K562 (cell line): ENCODE measurements around the gene TPRG1L. TPM values are rescaled to one million over a fixed set of nuclear protein-coding genes. Genes with fewer than 3 reads are reported as not detected.
A peak's percentile ranks its signal among the peaks of the same experiment; 100 is the strongest.

Experiments
- GMEB1 ChIP-seq: fragments of 250-450 bp; sonication (Bioruptor Pico); IDR thresholded peaks from 2 replicates; pipeline ENCODE4 v1.4.0; 2020; ENCODE audit warnings: mild to moderate bottlenecking
- NR0B1 ChIP-seq: fragments of 450-650 bp; IDR thresholded peaks from one replicate; pipeline ENCODE4 v1.6.1; 2018; ENCODE audit warnings: mild to moderate bottlenecking, moderate library complexity; ENCODE audit not compliant: partially characterized antibody
- NR1H2 ChIP-seq: sonication (generic); formaldehyde crosslinking; IDR thresholded peaks from 2 replicates; pipeline ENCODE4 v1.4.0; 2020; ENCODE audit warnings: mild to moderate bottlenecking, missing genetic modification reagents
- TSC22D4 ChIP-seq: fragments of 450-650 bp; IDR thresholded peaks from 2 replicates; pipeline ENCODE4 v1.6.1; 2016; ENCODE audit warnings: missing genetic modification characterization, missing biosample characterization, control low read depth
- ZBTB11 ChIP-seq, 3 experiments: fragments of 200-800 bp in 1 of 3; fragments of 250-450 bp in 1 of 3; fragments of 450-650 bp in 1 of 3; sonication (Bioruptor Pico) in 1 of 3; sonication (Bioruptor generic) in 1 of 3; formaldehyde crosslinking in 1 of 3; IDR thresholded peaks; 2 replicates each; pipeline versions ENCODE4 v1.6.1 to v1.8.0; 2016 to 2022; ENCODE audit warnings: mild to moderate bottlenecking in 2 of 3, missing genetic modification characterization in 2 of 3, missing compliant biosample characterization in 1 of 3, moderate library complexity in 1 of 3
- ZNF165 ChIP-seq: fragments of 250-450 bp; sonication (Bioruptor Pico); IDR thresholded peaks from 2 replicates; pipeline ENCODE4 v1.4.0; 2020; ENCODE audit warnings: borderline replicate concordance
- polyA plus RNA-seq, 8 experiments: library from polyadenylated mRNA; depleted of rRNA in 4 of 8; stranded (reverse) in 5 of 8; unstranded in 3 of 8; fragments of >200 nt; fragmentation: Nextera tagmentation in 2 of 8; fragmentation: Illumina TruSeq in 1 of 8; extraction: Ambion mirVana in 2 of 8; extraction: Trizol in 1 of 8; gene quantifications; 2 replicates each; pipeline versions ENCODE4 v1.2.1 to v1.2.3, GENCODE V29; 2011 to 2014; ENCODE audit warnings: inconsistent platforms in 1 of 8, missing spikeins in 1 of 8
- total RNA-seq, 7 experiments: library from RNA; depleted of rRNA in 6 of 7; stranded (reverse); fragments of >200 nt in 6 of 7; fragmentation: Illumina TruSeq in 2 of 7; extraction: Trizol in 2 of 7; gene quantifications; 2 replicates each; pipeline versions ENCODE4 v1.2.1 to v1.2.3, GENCODE V29; 2011 to 2021; ENCODE audit warnings: low replicate concordance in 1 of 7
- TF ChIP-seq, protein P1 (sequence below), 2 experiments: fragments of 450-650 bp in 1 of 2; sonication (generic) in 1 of 2; formaldehyde crosslinking in 1 of 2; IDR thresholded peaks; 2 replicates each; pipeline versions ENCODE4 v1.7.1 to v1.9.0; 2016 to 2022; ENCODE audit warnings: inconsistent platforms in 1 of 2, mild to moderate bottlenecking in 1 of 2, missing genetic modification reagents in 1 of 2
- TF ChIP-seq, protein P2 (sequence below), 2 experiments: fragments of 450-650 bp; conservative IDR thresholded peaks; 2 replicates each; pipeline ENCODE4 v1.6.1; 2017; ENCODE audit warnings: mild to moderate bottlenecking in 2 of 2, moderate library complexity in 2 of 2

Gene TPRG1L
- total and polyA plus RNA-seq, 9 of the 15 experiments (the other 6 are each of a cell fraction or from before 2014, with no cell fraction given): 1.6 to 11.0 (median 6.2) TPM

DNA sequence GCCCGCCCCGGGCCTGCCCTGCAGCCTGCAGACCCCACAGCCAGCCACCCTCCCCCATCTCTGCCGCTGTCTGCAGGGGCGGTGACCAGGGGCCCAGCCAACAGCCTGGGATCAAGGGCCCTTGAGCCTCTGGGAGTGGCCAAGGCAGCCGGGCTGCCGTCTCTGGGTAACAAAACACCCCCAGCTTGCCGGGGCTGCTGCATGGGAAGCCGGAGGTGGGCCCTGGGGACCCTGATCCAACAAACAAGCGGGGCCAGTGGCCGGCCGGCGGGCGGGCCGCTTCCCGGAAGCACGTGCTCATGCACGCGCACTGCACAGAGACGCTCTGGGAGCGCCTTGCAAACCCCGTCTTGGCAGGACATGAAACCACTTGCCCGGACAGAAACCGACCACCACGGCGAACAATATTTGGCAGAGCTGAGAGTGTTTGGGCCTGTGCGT is 26.7 kb upstream of the TPRG1L start (continued):
- TF ChIP-seq, protein P1, sequence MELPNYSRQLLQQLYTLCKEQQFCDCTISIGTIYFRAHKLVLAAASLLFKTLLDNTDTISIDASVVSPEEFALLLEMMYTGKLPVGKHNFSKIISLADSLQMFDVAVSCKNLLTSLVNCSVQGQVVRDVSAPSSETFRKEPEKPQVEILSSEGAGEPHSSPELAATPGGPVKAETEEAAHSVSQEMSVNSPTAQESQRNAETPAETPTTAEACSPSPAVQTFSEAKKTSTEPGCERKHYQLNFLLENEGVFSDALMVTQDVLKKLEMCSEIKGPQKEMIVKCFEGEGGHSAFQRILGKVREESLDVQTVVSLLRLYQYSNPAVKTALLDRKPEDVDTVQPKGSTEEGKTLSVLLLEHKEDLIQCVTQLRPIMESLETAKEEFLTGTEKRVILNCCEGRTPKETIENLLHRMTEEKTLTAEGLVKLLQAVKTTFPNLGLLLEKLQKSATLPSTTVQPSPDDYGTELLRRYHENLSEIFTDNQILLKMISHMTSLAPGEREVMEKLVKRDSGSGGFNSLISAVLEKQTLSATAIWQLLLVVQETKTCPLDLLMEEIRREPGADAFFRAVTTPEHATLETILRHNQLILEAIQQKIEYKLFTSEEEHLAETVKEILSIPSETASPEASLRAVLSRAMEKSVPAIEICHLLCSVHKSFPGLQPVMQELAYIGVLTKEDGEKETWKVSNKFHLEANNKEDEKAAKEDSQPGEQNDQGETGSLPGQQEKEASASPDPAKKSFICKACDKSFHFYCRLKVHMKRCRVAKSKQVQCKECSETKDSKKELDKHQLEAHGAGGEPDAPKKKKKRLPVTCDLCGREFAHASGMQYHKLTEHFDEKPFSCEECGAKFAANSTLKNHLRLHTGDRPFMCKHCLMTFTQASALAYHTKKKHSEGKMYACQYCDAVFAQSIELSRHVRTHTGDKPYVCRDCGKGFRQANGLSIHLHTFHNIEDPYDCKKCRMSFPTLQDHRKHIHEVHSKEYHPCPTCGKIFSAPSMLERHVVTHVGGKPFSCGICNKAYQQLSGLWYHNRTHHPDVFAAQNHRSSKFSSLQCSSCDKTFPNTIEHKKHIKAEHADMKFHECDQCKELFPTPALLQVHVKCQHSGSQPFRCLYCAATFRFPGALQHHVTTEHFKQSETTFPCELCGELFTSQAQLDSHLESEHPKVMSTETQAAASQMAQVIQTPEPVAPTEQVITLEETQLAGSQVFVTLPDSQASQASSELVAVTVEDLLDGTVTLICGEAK (IDR thresholded peaks at IDR 0.05): no peak
- TF ChIP-seq, protein P1 (CRISPR knock-in tag; IDR thresholded peaks at IDR 0.05): no peak
- TF ChIP-seq ZNF165 (CRISPR knock-in tag) (no peak), NR1H2 (CRISPR knock-in tag) (no peak), TSC22D4 (tag) (no peak), GMEB1 (CRISPR knock-in tag) (no peak), ZBTB11 (CRISPR knock-in tag; IDR thresholded peaks at IDR 0.05) (no peak), NR0B1 (no peak)
- TF ChIP-seq, protein P2, sequence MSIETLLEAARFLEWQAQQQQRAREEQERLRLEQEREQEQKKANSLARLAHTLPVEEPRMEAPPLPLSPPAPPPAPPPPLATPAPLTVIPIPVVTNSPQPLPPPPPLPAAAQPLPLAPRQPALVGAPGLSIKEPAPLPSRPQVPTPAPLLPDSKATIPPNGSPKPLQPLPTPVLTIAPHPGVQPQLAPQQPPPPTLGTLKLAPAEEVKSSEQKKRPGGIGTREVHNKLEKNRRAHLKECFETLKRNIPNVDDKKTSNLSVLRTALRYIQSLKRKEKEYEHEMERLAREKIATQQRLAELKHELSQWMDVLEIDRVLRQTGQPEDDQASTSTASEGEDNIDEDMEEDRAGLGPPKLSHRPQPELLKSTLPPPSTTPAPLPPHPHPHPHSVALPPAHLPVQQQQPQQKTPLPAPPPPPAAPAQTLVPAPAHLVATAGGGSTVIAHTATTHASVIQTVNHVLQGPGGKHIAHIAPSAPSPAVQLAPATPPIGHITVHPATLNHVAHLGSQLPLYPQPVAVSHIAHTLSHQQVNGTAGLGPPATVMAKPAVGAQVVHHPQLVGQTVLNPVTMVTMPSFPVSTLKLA (conservative IDR thresholded peaks at IDR 0.05): peak in 1 of 2 experiments; percentile 32; a peak in 1 of 4 replicates
